HG02852 (cell line): ENCODE measurements around the gene LYRM2.

Source experiments
- ATAC-seq: cut with Tn5 transposase; IDR thresholded peaks from one replicate; pipeline ENCODE4 v1.9.1; 2021; ENCODE audit warnings: mild to moderate bottlenecking, moderate library complexity; ENCODE audit not compliant: unreplicated experiment

LYRM2 gene

DNA sequence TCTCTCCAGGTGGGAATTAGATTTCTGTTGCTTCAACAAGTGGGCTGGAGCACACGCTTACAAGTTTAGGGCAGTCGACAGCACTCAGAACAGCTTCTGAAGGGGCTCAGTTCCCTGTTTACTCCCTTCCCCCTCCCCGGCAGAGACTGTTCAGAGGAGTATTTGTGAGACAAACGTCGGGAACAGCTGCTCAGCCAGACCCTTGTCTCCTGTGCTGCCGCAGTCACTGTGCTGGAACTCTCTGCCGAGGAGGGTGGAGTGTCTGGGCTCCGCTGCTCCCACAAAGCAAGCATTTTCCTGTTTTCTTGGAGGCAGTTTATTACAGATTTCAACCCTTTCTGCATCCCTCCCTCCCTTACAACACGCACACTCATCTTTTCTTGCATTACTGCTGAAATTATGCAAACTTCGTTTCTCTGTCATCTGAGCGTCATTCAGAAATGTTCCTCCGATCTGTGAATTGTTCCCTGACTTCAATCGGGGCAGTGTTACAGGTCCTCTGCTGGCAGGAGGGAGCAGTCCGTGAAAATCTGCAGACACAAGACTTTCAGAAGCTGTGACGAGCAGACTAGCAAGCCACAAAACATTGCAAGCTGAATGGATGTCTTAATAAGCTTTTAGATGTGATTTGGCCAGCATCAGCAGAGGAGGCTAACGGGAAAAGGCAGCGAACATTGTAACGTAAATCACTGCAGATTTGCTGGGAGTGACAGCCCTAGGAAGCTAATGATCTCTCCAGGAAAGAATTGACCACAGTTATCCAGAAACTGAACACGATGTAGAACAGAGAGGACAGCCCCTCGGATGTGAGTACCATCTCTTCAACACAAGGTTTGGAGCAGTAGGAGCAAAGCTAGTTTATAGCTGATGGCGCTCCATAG is 76.2 kb downstream of the LYRM2 start:
- ATAC-seq = no peak

DNA sequence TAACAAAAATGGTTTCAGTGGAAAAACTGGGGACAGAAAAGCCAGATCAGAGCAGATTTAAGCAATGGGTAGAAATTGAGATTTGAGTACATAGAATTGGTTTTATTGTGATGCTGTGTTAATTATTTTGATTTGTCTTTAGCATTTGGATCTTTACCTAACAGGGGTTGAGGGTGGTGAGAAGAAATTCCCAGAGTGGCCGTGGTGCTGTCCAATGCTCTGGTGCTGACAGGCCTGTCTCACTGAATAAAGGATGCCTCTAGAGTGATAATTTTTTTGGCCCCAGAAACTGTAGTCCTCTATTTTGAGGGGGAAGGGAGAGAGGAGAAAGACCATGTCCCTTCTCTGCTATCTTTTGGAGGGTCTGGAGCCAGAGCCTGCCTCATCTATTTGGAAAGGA is 79.1 kb downstream of the LYRM2 start:
- ATAC-seq = no peak

DNA sequence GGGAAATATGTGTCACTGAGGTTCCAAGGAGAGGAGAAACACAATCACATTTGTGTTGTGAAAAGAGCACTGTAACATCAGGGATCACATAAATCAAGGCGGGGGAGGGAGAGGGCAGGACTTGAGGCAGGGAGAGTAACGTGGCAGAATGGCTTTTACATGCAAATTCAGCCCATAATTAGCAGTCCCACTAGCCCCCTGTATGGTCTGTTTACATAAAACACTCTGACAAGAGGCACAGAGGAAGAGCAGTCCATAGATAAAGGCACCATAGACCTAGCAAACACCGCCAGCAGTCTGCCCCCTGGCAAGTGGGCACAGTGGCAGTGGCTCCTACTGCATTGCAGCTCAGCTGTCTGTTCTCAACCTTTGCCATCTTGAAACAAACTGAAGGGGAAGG is 82.7 kb downstream of the LYRM2 start:
- ATAC-seq = no peak

DNA sequence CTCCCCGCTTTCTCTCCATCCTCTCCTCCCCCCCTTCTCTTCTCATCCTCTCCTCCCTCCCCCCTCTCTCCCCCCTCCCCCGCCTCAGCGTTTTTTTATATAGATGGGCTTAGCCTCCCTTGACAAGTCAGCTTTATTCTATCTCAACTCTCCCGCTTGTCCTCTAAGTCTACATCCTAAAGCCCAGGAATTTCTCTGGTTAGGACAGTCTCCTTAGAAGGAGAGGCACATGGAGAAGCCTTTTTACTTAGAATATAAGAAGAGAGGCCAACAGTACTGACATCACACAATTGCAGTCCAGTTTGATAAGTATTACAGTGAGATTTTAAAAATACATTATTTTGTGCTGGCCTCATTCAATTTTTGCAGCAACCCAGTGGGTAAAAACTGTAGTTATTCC is 83.5 kb downstream of the LYRM2 start:
- ATAC-seq = no peak

DNA sequence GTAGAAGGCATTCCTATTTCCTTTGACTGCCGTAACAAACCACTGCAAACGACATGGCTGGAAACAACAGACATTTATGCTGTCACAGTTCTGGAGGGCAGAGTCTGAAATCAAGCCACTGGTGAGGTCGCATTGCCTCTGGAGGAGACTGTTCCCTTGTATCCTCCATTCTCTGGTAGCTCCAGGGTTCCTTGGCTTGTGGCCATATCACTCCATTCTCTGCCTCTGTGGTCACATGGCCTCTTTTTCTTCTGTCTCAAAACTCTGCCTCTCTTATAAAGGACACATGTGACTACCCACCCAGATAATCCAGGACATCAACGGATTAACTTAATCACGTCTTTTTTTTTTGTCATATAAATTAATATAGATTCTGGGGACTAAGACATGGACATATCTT is 84.4 kb downstream of the LYRM2 start:
- no peak for ATAC-seq

DNA sequence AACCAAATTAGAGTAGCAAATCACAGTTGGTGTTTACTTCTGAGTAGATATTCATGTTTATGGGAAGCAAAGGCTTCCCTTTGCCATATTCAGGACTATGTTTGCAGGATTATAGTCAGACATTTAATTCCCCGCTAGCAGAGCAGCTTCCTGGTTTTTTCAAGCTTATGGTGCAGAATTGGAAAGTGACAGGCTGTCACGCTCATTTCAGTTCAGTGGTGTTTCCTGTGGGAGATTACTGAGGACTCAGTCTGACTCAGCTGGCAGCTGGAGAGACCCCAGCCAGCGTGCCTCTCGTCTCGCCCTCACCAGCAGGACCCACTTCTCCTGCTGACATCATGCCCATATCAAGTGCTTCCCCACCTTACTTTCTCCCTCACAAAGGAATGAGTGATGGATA is 85.1 kb downstream of the LYRM2 start:
- no peak for ATAC-seq

DNA sequence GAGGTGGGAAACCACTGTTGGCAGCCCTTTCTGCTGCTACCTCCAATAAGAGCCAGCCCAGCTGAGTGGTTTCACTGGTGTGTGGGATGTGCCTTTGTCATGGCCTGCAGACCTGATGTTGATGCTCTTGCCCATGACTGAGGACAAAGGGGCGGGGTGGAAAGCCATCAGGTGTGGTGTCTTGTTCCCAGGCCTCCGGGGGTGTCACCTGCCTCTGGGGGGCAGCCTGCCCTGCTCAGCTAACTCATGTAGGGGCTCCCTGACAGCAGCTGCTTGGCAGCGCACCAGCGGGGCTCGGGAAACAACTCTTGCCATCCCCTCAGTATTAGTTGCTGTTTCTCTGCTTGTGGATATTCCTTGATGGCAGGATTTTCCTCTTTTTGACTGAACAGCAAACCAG is 91.3 kb downstream of the LYRM2 start:
- no peak for ATAC-seq

DNA sequence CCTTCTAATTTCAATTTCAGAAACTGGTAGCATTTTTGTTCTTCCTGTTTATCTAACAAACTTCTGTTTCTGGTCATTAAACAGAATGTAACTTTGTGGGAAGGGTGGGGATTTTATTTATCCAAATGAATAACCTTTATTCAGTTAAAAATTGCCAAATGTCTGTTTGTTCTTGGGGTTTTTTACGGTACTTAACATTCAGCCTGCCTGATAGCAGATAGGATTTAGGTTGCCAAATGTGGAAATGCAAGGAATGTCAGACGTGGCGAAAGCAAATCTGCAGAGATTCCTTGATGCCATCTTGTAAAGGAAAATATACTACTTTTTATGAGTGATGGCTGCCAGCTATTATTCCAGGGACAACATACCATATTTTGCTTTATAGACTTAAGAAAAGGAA is 95.7 kb downstream of the LYRM2 start:
- ATAC-seq = no peak

DNA sequence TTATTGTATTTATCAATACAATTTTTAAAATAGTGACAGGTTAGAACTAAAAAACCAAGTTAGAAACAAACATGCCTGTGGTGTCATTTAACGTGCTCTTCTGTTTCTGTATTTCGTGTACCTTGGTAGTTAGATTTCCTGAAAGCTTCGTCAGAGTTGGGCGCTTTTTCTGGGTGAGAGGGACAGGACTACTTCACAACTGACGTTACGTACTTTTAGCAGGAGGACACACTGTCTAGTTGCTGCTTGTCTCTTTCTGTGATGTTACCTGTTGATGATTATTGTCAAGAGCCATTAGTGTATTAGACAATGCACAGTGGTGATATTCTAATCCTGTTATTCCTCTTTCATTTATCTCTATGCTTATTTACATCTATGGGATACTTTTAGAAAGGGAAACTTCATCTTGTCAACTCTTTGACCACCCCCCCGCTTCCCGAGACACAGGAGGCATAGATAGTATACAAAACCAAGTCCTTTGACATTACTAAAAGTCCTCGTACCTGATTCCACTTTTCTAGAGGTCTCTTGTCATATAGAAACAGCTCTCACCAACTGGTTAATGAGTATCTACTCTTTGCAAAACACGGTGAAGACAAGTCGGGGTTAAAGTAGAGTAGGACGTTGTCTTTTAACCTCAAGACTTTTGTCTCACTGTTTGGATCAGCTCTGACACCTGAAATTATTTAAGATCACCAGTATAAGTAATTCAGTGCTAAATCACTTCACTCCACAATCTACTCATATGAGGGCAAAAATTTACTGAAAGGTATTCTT is 96.3 kb downstream of the LYRM2 start:
- ATAC-seq = no peak

DNA sequence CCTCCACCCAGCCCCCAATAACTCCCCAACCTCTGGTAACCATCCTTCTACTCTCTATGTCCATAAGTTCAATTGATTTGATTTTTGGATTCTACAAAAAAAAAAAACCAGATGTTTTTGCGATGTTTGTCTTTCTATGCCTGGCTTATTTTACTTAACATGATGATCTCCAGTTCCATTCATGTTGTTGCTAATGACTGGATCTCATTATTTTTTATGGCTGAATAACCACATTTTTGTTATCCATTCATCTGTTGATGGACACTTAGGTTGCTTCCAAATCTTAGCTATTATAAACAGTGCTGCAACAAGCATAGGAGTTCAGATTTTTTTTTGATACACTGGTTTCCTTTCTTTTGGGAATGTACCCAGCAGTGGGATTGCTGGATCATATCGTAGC is 98.8 kb downstream of the LYRM2 start:
- no peak for ATAC-seq

DNA sequence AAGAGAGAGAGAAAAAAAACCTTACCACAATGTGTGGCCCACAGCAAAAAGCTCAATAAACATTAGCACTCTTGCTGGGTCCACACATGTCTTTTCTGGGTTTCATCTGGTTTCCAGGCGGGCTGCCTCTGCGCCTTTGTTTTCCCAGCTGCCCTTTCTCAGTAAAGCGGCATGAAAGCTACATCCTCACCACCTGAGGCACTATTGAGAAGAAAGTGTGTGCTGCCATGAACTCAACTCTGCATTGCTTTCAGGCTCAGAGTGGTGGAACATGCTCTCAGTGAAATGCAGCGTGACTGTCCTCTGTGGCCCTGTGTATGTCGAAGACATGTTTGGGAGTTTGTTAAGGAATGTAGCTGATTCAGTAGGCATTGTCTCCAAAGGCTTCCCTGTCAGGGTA is 102.3 kb downstream of the LYRM2 start:
- ATAC-seq = no peak

DNA sequence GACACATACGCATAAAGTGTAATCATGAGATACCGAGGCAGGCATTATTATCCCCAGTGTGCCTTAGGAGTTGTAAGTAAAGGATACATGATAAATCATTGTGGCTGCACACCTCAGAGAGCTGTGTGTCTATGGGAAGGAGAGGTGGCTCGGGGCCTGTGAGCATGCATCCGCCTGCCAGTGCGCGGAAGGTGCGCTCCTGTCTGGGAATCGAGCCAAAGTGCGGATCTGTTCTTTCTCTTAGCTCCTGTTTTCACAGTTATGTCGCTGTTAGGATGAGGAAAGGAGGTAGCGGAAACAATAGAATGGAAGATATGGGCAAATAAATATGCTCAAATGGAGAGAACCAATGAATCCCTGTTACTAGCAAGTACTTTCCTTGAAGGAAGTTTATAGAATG is 107.6 kb downstream of the LYRM2 start:
- ATAC-seq = no peak

DNA sequence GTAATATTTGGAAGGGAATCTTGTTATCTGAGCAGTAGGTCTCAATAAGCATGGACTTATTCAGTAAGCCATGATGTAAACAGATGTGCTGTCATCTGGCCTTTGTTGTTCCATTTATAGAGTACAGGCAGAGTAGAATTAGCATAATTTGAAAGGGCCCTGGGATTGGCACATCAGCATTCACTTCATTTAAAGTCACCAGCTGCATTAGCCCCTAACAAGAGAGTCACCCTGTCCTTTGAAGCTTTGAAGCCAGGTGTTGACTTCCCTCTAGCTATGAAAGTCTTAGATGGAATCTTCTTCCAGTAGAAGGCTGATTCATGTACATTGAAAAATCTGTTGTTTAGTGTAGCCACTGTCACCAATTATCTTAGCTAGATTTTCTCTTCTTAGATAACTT is 109.7 kb downstream of the LYRM2 start:
- no peak for ATAC-seq

DNA sequence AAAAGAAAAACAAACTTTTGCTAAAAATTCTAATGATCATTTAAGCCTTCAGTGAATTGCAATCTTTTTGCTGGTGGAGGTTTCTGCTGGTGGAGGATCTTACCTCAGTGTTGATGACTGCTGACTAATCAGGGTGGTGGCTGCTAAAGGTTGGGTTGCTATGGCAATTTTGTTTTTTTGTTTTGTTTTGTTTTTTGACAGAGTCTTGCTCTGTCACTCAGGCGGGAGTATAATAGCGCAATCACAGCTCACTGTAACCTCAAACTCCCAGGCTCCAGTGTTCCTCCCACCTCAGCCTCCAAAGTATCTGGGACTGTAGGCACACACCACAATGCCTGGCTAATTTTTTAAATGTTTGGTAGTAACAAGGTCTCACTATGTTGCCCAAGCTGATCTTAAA is 110.9 kb downstream of the LYRM2 start:
- no peak for ATAC-seq

DNA sequence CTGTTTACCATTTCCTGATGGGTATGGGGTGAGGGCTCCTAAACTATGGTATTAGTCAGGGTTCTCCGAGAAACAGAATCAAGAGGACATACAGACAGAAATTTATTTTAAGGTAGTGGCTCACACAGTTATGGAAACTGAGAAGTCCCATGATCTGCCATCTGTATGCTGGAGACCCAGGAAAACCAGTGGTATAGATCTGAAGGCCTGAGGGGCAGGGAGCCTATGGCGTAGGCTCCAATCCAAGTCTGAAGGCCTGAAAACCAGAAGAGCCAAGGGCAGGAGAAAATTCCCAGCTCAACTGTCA is 112.0 kb downstream of the LYRM2 start:
- no peak for ATAC-seq

DNA sequence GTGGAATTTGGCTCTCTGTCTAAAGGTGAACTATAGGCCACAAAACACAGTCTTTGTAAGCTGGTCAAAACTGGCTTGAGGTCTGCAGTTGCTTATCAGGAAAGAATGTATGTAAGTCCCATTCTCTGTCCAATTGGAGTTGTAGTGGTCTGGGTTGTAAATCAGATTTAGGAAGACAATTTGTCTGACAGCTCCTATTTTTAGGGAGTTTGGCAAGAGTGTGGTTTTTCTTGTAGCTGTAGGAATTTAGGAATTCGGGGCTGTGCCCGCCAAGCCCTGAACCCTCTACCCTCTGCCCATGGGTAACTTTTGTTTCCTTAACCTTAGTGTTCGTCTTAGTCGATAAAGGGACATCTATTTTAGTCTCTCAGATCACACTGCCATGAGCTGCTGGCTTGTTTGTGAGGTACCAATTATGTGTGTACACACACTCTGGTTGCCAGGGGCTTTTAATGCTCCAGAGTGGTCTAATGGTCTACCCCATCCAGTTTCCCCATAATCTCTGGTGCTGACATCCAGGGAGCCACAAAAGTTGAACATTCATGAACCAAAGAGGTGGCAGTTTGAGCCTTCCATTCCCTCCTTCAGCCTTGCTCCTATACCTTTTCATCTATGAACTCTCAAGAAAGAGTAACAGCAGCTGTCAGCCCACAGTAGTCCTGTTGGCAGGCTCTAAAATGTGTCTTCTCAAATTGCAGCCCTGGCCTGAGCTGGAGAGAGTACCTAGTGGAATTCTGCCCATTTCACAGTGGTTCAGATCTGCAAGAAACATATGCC is 112.6 kb downstream of the LYRM2 start:
- no peak for ATAC-seq

DNA sequence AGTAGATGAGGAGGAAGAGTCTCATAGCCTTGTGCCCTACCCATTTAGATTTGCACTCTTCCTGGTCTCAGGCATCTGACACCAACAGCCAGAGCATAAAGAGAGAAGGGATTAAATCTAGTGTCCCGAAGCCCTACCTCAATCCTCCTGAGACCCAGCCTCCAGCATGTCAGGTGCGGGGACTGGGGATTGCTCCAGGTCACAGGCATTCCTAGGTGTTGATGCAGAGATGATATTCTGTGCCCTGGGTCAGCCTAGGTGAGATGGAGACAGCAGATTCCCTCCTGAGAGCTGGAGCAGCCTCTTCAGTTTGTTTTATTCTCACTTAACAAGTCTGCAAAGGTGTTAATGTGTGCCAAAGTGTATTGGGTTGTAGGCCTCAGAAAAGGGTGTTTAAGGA is 115.8 kb downstream of the LYRM2 start:
- no peak for ATAC-seq

DNA sequence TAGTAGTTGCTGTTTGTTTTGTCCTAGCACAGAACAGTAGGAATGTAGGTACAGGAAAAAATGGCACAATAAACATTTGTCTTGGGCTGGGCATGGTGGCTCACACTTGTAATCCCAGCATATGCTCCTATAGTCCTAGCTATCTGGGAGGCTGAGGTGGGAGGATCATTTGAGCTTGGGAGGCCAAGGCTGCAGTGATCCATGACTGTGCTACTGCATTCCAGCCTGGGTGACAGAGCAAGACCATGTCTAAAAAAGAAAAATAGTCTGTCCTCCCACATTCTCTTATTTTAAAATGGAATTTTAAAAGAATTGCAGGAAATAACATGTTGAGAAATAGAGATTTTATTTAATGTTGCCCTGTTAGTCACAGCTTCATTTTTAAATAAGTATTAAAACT is 117.8 kb downstream of the LYRM2 start:
- ATAC-seq = no peak

DNA sequence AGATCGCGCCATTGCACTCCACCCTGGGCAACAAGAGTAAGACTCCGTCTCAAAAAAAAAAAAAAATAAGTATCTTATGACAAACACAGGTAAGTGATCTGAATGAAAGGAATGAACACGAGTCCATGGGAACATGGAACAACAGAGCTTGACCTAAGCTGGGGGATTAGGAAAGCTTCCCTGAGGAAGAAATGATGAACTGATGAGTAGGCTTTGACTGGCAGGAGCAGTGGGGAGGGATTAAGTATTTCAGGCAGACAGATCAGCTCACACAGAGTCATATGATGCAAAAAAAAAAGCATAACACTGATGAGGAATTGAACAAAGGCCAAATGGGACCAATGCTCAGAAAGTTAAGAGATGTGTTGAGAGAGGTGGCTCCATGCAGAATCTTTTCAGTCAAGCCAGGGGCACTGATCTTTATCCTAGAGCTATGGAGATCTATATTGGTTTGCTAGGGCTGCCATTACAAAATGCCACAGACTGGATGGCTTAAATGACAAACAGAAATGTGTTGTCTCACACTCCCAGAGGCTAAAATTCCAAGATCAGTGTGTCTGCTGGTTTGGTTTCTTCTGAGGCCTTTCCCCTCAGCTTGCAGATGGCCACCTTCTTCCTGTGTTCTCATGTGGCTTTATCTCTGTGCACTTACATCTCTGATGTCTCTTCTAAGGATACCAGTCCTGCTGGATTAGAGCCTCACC is 120.0 kb downstream of the LYRM2 start:
- ATAC-seq = no peak
